Measurements from ENCODE around the gene RASSF5. TPM values are rescaled to one million over a fixed set of nuclear protein-coding genes. Genes with fewer than 3 reads are reported as not detected.

RASSF5 gene
- total RNA-seq, 2 experiments from 2014 or later: 211 TPM

DNA sequence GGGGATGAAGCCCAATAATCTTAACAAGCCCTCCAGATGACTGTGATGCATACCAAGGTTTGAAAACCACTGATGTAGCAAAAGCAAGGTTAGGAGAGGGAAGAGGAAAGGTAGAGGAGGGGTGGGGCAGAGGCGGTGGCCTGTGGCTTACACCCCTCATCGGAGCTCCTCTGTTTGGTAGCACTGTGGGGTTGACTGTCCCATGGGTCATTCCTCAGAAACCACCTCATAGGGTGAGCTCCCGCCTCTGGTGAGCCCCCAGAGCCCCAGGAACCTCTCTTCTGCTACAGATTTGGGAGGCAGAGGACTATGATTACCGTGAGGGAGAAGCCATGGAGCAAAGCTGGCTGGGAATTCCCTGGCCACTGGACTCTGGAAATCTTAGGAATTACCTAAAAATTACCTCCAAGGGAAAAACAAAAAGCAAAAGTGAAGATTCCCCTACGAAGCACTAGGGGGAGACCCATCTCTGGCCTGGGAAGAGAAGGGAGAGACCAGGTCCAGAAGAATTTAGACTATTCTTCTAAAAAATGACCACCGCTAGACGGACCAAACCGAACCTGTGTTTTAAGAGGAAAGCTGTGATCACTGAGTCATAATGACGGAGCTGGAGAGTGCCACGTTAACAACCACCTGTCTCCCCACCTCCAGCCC, 1.5 kb upstream of the RASSF5 start:
- Mint-ChIP-seq H3K9me3 (no peaks in the 10 kb centered on the region), H3K27ac (no peak overlapping the region), H3K4me1 (peaks cover 33% of the 10 kb centered on the region), H3K27me3 (peaks cover 26% of the 10 kb centered on the region), H3K36me3 (no peaks in the 10 kb centered on the region), H3K4me3 (peak overlapping the region; percentile 78)
- ATAC-seq (ENCODE audit: low read depth) (no peak), DNase-seq (no peak)
- POLR2A ChIA-PET: interaction anchor here (1.6 to 2.3 kb wide), 5 partner anchors 10 to 82 kb away, joined by 4 to 8 read pairs (median 6); partner anchors contain the start of gene IKBKE

DNA sequence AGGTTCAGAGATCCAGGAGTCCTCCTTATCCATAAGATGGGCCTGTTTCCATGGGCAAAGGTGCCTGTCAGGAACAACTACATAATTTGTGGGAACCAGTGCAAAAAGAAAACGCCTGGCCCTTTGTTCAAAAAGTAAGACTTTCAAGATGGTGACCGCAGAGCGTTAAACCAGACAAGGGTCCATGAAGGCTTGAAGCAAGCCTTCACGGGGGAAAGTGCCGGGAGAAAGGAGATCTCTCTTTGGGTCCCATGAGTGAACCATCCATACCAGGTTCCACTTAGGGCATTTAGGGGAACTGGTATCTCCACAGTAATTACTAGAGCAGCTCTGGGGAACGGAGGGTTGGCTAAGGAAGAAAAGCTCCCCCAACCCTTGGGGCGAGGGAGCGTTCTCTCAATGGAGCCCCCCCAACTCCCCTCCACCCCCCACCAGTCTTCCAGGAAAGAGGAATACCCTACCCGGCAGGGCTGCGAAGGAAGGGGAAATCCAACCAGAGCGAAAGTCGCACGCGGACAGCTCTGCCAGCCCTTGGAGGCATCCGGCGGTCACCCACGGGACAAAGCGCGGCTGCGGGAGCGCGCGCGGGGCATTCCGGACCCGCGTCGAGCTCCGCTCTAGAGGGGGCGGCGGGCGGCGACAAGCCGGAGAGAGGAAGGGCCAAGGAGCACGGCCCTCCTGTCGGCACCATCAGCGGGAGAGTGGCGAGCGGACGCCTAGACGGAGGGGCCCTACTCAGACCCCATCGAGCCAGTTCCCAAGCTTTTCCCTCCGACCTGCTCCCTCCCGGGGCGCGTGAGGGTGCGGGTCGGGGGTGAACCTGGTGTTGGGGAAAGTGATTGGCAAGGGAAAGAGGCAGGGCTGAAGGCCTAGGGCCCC, 687 bp upstream of the RASSF5 start:
- POLR2A ChIA-PET: interaction anchor here (0.6 to 2.3 kb wide), 15 partner anchors 8 to 664 kb away, joined by 3 to 8 read pairs (median 4); partner anchors contain the start of gene IKBKE
- Mint-ChIP-seq H3K36me3 (no peaks in the 10 kb centered on the region), H3K4me3 (peak overlapping the region; percentile 78), H3K27ac (peak overlapping the region; percentile 50), H3K9me3 (no peaks in the 10 kb centered on the region), H3K4me1 (peaks cover 31% of the 10 kb centered on the region), H3K27me3 (peaks cover 26% of the 10 kb centered on the region)
- ATAC-seq (ENCODE audit: low read depth): peak; percentile 23
- DNase-seq: no peak

DNA sequence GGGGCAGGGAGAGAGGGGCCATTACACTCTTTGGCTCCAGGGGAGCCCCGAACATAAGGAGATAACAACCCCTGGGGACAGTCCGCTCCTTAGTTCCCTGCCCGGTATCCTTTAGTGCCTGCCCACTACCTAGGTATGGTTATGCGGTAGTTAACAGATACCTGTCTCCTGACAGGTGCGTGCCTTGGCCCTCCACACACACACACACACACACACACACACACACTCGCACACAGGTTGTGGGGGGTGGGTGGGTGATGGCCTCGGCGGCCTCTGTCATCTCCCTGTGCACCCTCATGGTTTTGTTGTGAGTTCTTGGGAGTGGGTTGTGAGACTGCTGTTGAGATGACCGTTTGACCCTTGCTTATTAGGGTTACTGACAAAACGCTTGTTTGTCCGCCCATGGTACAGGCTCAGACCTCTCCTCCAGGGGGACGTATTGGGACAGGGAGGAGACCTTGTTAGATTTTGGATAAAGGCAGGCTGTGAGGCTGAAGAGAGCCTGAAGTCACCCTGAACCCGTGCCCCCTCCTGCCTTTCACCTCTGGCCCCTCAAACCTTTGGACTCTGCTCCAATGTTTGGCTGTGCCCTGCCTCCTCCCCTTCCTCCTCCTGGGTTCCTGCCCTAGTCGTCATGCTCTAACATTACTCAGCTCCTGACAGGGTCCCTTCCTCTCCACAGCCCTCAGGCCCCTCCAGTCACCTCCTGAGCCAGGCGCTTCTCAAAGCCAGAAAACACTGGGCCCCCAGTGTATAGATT, 979 bp downstream of the RASSF5 start:
- peak overlapping the region; percentile 53 for H3K4me3 Mint-ChIP-seq
- no peaks in the 10 kb centered on the region for H3K36me3 Mint-ChIP-seq
- DNase-seq (no peak), ATAC-seq (ENCODE audit: low read depth) (no peak)
- H3K27me3 Mint-ChIP-seq: peaks cover 26% of the 10 kb centered on the region
- peaks cover 29% of the 10 kb centered on the region for H3K4me1 Mint-ChIP-seq
- H3K9me3 Mint-ChIP-seq: no peaks in the 10 kb centered on the region
- no peak overlapping the region for H3K27ac Mint-ChIP-seq
- POLR2A ChIA-PET: no interaction called here

DNA sequence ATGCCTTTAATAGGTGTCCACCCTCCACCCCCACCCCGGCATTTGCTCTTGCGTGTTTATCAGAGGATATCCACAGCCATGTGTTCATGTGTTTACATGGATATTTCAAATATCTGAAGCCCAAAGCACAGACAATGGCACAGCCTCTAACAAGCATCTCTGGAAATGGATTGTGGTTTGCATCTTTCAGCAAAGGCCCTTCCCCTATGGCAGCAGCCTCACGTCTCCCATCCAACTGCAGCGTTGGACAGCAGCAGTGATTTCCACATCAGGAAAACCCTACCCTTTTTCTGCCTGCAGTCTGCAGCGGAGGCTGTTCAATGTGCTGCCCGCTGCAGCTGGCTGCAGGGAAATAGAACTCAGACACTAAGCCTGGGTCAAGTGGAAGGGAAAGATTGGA, 1.6 kb downstream of the RASSF5 start:
- no peaks in the 10 kb centered on the region for H3K36me3 Mint-ChIP-seq
- no peak overlapping the region for H3K27ac Mint-ChIP-seq
- POLR2A ChIA-PET: no interaction called here

DNA sequence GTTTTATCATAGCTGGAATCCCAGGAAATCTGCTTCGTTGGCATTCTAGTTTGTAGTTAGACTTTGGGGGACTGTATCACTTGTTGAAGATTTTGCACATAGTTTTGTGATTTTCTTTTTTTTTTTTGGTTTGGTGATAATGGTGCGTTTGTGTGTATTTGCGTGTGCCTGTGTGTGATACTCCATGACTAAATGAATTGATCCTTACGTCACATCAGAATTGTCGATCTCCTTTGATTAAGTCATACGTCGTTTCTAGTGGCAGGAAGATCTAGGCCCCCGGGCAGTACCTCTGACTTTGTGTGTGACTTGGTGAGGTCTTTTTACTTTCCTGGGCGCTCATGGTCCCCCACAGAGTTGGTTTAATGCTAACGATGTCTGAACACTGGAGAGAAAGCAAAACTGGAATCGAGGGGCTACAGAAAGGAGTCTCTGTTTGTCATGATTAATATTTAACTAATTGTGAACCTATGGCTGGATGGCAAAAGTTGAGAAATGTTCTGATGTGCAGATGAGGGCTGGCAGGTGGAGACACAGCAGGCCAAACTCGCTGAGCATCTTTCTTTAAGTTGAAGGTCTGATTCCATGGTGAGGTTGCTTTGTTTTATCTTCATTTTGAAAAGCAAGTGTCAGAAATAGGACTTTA, 2.4 kb downstream of the RASSF5 start:
- POLR2A ChIA-PET: no interaction called here
- Mint-ChIP-seq H3K36me3 (no peaks in the 10 kb centered on the region), H3K4me3 (no peak overlapping the region), H3K27me3 (peaks cover 29% of the 10 kb centered on the region), H3K27ac (no peak overlapping the region), H3K9me3 (no peaks in the 10 kb centered on the region), H3K4me1 (peaks cover 19% of the 10 kb centered on the region)
- ATAC-seq (ENCODE audit: low read depth) (no peak), DNase-seq (no peak)

More for the DNA sequence above, 1.6 kb downstream of the RASSF5 start:
- no peaks in the 10 kb centered on the region for H3K9me3 Mint-ChIP-seq
- DNase-seq: no peak
- H3K4me1 Mint-ChIP-seq: peaks cover 25% of the 10 kb centered on the region
- H3K27me3 Mint-ChIP-seq: peaks cover 26% of the 10 kb centered on the region
- H3K4me3 Mint-ChIP-seq: no peak overlapping the region
- no peak for ATAC-seq (ENCODE audit: low read depth)

DNA sequence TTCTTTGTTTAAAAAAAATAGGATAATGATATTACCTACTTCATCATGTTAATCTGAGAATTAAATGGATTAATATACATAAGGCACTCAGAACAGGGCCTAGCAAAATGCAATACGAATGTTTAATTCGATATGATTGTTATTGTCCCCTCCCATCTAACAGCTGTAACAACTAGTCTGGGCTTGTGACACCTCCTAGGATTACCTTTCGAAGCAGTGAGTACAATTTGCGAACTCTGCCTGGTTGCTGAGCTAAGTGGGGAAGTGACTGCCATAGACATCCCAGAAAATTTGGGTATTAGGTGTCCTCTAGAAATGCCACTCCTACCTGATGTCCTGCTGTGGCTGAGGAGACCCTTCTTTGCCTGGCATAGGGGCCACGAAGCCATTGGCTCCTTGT, 3.0 kb downstream of the RASSF5 start:
- POLR2A ChIA-PET: no interaction called here
- peaks cover 29% of the 10 kb centered on the region for H3K27me3 Mint-ChIP-seq
- no peak for DNase-seq
- no peaks in the 10 kb centered on the region for H3K9me3 Mint-ChIP-seq
- H3K27ac Mint-ChIP-seq: no peak overlapping the region
- ATAC-seq (ENCODE audit: low read depth): no peak
- H3K4me1 Mint-ChIP-seq: peaks cover 14% of the 10 kb centered on the region
- H3K36me3 Mint-ChIP-seq: no peaks in the 10 kb centered on the region
- H3K4me3 Mint-ChIP-seq: no peak overlapping the region

DNA sequence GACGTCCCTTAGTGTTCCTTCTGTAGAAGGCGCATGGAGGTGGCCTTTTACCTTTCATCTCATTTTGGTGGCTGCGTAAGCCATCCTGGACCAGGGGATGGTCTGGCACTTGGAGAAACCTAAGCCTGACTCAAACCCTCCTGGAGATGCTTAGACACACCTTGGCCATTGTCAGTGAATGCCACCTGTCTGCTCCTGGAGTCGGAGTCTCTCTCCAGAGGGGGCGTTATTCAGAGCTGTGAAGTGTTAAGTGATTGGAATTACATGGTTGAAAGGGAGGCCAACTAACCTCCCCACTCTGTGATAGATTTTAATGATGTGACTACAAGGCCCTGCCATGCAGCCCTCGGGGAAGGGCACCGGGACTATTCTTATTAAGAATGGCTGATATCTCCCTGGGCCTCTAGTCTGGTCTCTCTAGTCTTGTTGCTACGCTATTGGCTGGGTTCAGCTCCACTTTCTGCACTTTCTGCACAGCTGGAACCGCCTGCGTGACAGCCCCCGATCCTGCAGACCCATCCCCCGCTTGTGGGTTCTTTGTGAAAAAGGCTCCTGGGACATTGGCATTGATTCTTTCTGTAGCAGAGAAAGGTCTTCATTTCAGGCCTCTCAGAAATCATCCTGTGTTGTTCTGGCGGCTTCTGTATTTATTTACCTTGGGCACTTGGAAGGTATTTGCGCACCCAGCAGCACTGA, 4.2 kb downstream of the RASSF5 start:
- H3K36me3 Mint-ChIP-seq: no peaks in the 10 kb centered on the region
- H3K27ac Mint-ChIP-seq: no peak overlapping the region
- POLR2A ChIA-PET: no interaction called here
- peaks cover 27% of the 10 kb centered on the region for H3K27me3 Mint-ChIP-seq
- DNase-seq: no peak
- no peaks in the 10 kb centered on the region for H3K9me3 Mint-ChIP-seq
- peaks cover 7% of the 10 kb centered on the region for H3K4me1 Mint-ChIP-seq
- ATAC-seq (ENCODE audit: low read depth): no peak
- no peak overlapping the region for H3K4me3 Mint-ChIP-seq

DNA sequence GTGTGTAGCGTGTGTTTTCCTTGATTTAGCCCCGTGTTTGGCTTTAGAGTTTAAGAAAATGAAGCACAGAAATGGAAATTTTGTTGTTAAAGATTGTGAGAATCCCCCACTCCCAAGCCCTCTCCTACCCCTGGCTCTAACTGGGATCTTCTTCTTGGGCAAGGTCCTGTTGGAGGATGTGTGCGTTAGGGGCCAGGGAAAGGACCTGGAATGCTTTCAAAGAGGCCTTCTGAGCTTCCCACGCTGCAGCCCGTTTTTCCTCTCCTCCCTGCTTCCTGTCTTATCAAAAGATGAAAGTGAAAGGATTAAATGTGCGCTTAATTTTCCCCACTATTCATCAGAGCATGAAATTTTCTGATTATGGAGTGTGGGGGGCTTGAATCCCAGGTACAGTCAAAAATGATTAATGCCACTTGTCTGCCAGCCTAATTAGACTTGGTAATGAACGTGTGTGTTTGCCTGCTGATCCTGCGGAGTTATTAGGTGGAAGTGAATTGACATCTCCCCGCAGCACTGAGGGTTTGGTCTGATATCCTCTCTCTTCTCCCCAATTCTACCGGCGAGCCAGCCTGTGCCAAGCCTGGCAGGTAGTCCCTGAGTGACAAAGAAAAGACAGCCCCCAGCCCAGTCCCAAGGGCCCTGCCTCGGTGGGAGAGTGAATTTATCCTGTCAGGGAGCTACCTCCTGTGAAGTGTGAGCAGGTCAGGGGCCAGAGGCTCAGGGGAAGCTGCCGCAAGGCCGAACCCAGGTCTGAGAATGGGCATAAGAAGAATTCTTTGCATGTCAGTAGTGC, 4.9 kb downstream of the RASSF5 start:
- Mint-ChIP-seq H3K4me1 (peaks cover 3% of the 10 kb centered on the region), H3K27ac (no peak overlapping the region), H3K36me3 (no peaks in the 10 kb centered on the region), H3K27me3 (peaks cover 28% of the 10 kb centered on the region), H3K9me3 (no peaks in the 10 kb centered on the region), H3K4me3 (no peak overlapping the region)
- POLR2A ChIA-PET: no interaction called here
- DNase-seq (no peak), ATAC-seq (ENCODE audit: low read depth) (no peak)

DNA sequence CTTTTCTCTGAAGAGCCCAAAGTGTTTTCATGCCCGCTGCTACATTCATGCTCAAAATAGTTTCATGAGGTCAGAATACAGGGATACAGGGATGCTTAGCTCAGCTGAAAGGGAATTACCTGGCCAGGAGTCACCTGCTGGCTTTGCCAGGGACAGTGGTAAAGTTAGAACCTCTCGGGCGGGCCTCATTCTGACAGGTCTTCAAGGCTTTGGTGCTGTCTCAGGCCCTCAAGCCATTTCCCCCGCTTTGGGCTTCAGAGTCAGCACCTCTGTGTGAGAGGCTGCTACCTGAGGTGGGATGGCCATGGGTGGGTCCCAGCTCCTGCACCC, 5.5 kb downstream of the RASSF5 start:
- Mint-ChIP-seq H3K9me3 (no peaks in the 10 kb centered on the region), H3K27ac (no peak overlapping the region), H3K27me3 (peaks cover 28% of the 10 kb centered on the region), H3K4me3 (no peak overlapping the region), H3K4me1 (peaks cover 3% of the 10 kb centered on the region), H3K36me3 (no peaks in the 10 kb centered on the region)
- no peak for ATAC-seq (ENCODE audit: low read depth)
- POLR2A ChIA-PET: no interaction called here
- DNase-seq: no peak

DNA sequence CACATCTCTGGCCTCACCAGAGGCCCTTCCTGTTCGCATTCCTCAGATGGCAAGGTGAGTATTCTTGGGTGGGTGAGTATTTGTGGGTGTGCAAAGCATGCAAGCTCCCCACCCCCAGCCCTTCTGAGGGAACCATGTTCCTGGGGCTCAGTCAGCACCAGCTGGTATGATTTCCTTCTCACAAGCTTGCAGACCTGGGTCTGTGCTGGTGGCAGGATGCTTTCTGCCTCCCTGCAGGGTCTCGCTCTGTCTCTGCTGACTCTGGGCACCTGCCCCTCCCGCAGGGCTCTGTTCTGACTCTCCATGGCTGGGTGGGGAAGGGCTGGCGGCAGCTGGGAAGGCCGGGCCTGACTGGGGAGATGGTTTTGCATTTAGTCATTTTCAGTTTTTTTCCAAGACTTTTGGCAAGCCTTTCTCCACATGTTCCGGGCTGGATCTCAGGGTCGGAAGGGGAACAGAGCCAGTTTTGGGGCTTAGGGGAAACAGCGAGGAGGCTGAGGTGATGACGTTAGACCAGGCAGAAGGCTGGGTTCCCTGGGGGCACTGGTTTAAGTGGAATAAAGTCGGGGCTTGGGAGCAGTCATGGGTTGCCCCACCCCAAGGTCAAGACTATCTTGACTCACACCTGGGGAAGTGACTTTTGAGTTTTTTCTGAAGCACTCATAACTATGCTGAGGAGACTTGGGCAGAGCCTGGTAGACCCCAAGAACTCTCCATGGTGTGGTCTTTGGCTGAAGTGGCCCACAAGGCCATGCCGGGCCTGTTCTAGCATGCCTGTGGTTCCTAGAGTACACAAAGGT, 6.2 kb downstream of the RASSF5 start:
- Mint-ChIP-seq H3K9me3 (no peaks in the 10 kb centered on the region), H3K36me3 (no peaks in the 10 kb centered on the region), H3K4me3 (no peak overlapping the region), H3K4me1 (peaks cover 2% of the 10 kb centered on the region), H3K27me3 (peaks cover 21% of the 10 kb centered on the region), H3K27ac (no peak overlapping the region)
- ATAC-seq (ENCODE audit: low read depth) (no peak), DNase-seq (no peak)
- POLR2A ChIA-PET: no interaction called here

DNA sequence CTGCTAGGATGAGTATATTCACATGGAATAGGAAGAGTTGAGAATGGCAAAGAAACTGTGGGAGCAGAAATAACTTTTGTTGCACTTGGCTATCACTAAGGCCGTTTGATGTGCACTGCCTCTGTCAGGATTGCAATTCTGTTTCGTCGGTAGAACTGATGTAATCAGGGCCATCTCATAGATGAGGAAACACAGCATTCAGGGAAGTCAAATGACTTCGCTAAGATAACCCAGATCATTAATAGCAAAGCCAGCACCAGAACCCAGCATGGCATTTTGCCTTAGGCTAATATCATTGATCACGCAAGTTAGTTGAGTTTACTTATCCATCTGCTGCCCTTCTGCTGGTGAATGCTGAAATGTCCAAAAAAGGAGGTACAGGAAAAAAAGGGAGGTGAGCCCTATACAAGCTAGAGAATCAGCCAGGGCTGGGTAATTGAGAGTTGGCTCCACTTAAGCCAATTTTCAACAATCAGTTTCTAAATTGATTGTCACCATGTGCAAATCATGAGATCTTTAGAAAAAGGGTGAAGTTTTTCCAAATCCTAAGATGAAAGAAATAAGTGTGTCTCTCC, 7.6 kb downstream of the RASSF5 start:
- DNase-seq (no peak), ATAC-seq (ENCODE audit: low read depth) (no peak)
- H3K27ac Mint-ChIP-seq: no peak overlapping the region
- no peak overlapping the region for H3K4me3 Mint-ChIP-seq
- H3K36me3 Mint-ChIP-seq: no peaks in the 10 kb centered on the region
- H3K27me3 Mint-ChIP-seq: peaks cover 7% of the 10 kb centered on the region
- no peaks in the 10 kb centered on the region for H3K9me3 Mint-ChIP-seq
- no peaks in the 10 kb centered on the region for H3K4me1 Mint-ChIP-seq
- POLR2A ChIA-PET: no interaction called here
